ENCODE data around the gene DPCD.

DPCD gene

GRCh38 chr10:101611096-101611905, 23.2 kb downstream of the DPCD start:
- no peak for TF ChIP-seq CTCF (IDR thresholded peaks at IDR 0.05)
- no peak overlapping the region for H3K27ac ChIP-seq
- DNase-seq (ENCODE audit: low spot score): peak; percentile 50
- no peak overlapping the region for H3K4me3 ChIP-seq

- no peak overlapping the region for H3K4me3 ChIP-seq
- TF ChIP-seq CTCF (IDR thresholded peaks at IDR 0.05): no peak
- H3K27ac ChIP-seq: no peak overlapping the region
- DNase-seq (ENCODE audit: low spot score): no peak
These were observed 24.0 kb downstream of the DPCD start for GRCh38 chr10:101612086-101612485.

- peak; percentile 40 for DNase-seq (ENCODE audit: low spot score)
- Histone ChIP-seq H3K4me3 (no peak overlapping the region), H3K27ac (no peak overlapping the region)
- no peak for TF ChIP-seq CTCF (IDR thresholded peaks at IDR 0.05)
These were observed 24.8 kb downstream of the DPCD start for GRCh38 chr10:101612872-101613271.

- Histone ChIP-seq H3K4me3 (no peak overlapping the region), H3K27ac (no peak overlapping the region)
- peak; percentile 63 for DNase-seq (ENCODE audit: low spot score)
- TF ChIP-seq CTCF (IDR thresholded peaks at IDR 0.05): no peak
These were observed 25.5 kb downstream of the DPCD start for GRCh38 chr10:101613646-101614045.

GRCh38 chr10:101614663-101615524, 26.8 kb downstream of the DPCD start:
- peak; percentile 46 for DNase-seq (ENCODE audit: low spot score)
- no peak for TF ChIP-seq CTCF (IDR thresholded peaks at IDR 0.05)
- Histone ChIP-seq H3K27ac (no peak overlapping the region), H3K4me3 (no peak overlapping the region)

GRCh38 chr10:101615525-101616116, 27.5 kb downstream of the DPCD start:
- TF ChIP-seq CTCF (IDR thresholded peaks at IDR 0.05): no peak
- peak; percentile 41 for DNase-seq (ENCODE audit: low spot score)
- Histone ChIP-seq H3K4me3 (no peak overlapping the region), H3K27ac (no peak overlapping the region)
